K562 (cell line): ENCODE data around the gene MAGEB1.

Experiments used
- EHMT2 ChIP-seq: fragments of 450-650 bp; IDR thresholded peaks from 2 replicates; pipeline ENCODE4 v1.6.1; 2018; ENCODE audit warnings: antibody characterized with exemption
- EZH2 ChIP-seq: IDR thresholded peaks from 2 replicates; pipeline ENCODE4 v1.6.1; 2012; ENCODE audit warnings: low read depth, mild to moderate bottlenecking, inconsistent platforms, low read length, borderline replicate concordance
- TF ChIP-seq, protein P1 (sequence below), 3 experiments: fragments of 200-800 bp in 1 of 3; fragments of 250-450 bp in 1 of 3; fragments of 450-650 bp in 1 of 3; sonication (Bioruptor Pico) in 1 of 3; sonication (Bioruptor generic) in 1 of 3; formaldehyde crosslinking in 1 of 3; IDR thresholded peaks; 2 replicates each; pipeline versions ENCODE4 v1.6.1 to v1.8.0; 2016 to 2022; ENCODE audit warnings: mild to moderate bottlenecking in 2 of 3, missing genetic modification characterization in 2 of 3, missing compliant biosample characterization in 1 of 3, moderate library complexity in 1 of 3

DNA sequence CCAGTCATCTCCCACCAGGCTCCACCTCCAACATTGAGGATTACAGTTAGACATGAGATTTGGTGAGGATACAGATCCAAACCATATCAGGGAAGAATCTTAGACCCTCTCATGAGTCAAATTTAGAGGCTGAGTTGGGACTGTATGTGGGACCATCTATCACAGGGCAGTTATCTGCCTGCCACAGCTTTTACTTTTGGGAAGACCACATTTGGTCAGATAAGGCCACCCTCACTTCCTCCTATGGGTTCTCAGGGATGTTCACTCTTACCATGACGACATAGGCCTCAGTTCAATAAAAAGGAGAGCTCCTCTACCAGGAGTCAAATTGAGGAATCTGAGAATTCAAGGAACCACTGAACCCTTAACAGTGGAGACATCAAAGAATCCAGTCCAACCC lies 29.5 kb upstream of the MAGEB1 start:
- TF ChIP-seq, protein P1, sequence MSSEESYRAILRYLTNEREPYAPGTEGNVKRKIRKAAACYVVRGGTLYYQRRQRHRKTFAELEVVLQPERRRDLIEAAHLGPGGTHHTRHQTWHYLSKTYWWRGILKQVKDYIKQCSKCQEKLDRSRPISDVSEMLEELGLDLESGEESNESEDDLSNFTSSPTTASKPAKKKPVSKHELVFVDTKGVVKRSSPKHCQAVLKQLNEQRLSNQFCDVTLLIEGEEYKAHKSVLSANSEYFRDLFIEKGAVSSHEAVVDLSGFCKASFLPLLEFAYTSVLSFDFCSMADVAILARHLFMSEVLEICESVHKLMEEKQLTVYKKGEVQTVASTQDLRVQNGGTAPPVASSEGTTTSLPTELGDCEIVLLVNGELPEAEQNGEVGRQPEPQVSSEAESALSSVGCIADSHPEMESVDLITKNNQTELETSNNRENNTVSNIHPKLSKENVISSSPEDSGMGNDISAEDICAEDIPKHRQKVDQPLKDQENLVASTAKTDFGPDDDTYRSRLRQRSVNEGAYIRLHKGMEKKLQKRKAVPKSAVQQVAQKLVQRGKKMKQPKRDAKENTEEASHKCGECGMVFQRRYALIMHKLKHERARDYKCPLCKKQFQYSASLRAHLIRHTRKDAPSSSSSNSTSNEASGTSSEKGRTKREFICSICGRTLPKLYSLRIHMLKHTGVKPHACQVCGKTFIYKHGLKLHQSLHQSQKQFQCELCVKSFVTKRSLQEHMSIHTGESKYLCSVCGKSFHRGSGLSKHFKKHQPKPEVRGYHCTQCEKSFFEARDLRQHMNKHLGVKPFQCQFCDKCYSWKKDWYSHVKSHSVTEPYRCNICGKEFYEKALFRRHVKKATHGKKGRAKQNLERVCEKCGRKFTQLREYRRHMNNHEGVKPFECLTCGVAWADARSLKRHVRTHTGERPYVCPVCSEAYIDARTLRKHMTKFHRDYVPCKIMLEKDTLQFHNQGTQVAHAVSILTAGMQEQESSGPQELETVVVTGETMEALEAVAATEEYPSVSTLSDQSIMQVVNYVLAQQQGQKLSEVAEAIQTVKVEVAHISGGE (CRISPR knock-in tag; IDR thresholded peaks at IDR 0.05): no peak
- TF ChIP-seq EZH2 (no peak), EHMT2 (no peak)
